H9 (cell line): ENCODE data around the gene ZNF718. TPM values are rescaled to one million over a fixed set of nuclear protein-coding genes. Genes with fewer than 3 reads are reported as not detected.
"Not testable (repeated sequence)": the region's sequence is repeated elsewhere in the genome, so short reads cannot be mapped to it uniquely, and the experiment has no call there.

Source experiments
- DNase-seq: peaks from one replicate; pipeline ENCODE4 v3.0.0-alpha.2; 2017
- H2AFZ ChIP-seq: one replicate; pipeline ENCODE4 v1.6.1; 2013; ENCODE audit warnings: mild to moderate bottlenecking, low read length, control low read depth, moderate library complexity
- H2AK5ac ChIP-seq: 2 replicates; pipeline ENCODE4 v1.6.1; 2013; ENCODE audit warnings: low read length, control low read depth, mixed read lengths; ENCODE audit not compliant: insufficient read length
- H2BK120ac ChIP-seq: one replicate; pipeline ENCODE4 v1.6.1; 2013; ENCODE audit warnings: low read depth, mild to moderate bottlenecking, low read length, control low read depth, inconsistent platforms; ENCODE audit not compliant: poor library complexity, severe bottlenecking
- H2BK12ac ChIP-seq: 2 replicates; pipeline ENCODE4 v1.6.1; 2013; ENCODE audit warnings: low read length, control low read depth, mixed read lengths, low read depth; ENCODE audit not compliant: insufficient read length
- H2BK15ac ChIP-seq: 2 replicates; pipeline ENCODE4 v1.6.1; 2013; ENCODE audit warnings: low read depth, low read length, control low read depth
- H2BK20ac ChIP-seq: one replicate; pipeline ENCODE4 v1.6.1; 2013; ENCODE audit warnings: low read depth, mild to moderate bottlenecking, low read length, control low read depth, inconsistent platforms; ENCODE audit not compliant: poor library complexity, severe bottlenecking
- H2BK5ac ChIP-seq: 2 replicates; pipeline ENCODE4 v1.6.1; 2013; ENCODE audit warnings: low read length, control low read depth, mixed read lengths; ENCODE audit not compliant: insufficient read length
- H3K14ac ChIP-seq: 2 replicates; pipeline ENCODE4 v1.6.1; 2013; ENCODE audit warnings: low read length, control low read depth; ENCODE audit not compliant: insufficient read depth
- H3K18ac ChIP-seq: 2 replicates; pipeline ENCODE4 v1.6.1; 2013; ENCODE audit warnings: low read depth, mild to moderate bottlenecking, mixed read lengths, low read length, control low read depth; ENCODE audit not compliant: insufficient read length
- H3K23ac ChIP-seq: 2 replicates; pipeline ENCODE4 v1.6.1; 2013; ENCODE audit warnings: low read length, control low read depth, mixed read lengths, low read depth; ENCODE audit not compliant: insufficient read length
- H3K23me2 ChIP-seq: 2 replicates; pipeline ENCODE4 v1.6.1; 2013; ENCODE audit warnings: low read depth, mild to moderate bottlenecking, mixed read lengths, low read length, control low read depth; ENCODE audit not compliant: insufficient read length, poor library complexity, severe bottlenecking
- H3K27ac ChIP-seq: 2 replicates; pipeline ENCODE4 v1.5.1; 2013; ENCODE audit warnings: low read length, control low read depth, mixed read lengths, low read depth; ENCODE audit not compliant: insufficient read length
- H3K27me3 ChIP-seq: 2 replicates; pipeline ENCODE4 v1.6.1; 2013; ENCODE audit warnings: low read length, control low read depth, inconsistent platforms; ENCODE audit not compliant: insufficient read depth
- H3K4ac ChIP-seq: 2 replicates; pipeline ENCODE4 v1.6.1; 2013; ENCODE audit warnings: low read depth, mild to moderate bottlenecking, control low read depth, inconsistent platforms, low read length, moderate library complexity
- H3K4me1 ChIP-seq: 2 replicates; pipeline ENCODE4 v1.6.1; 2013; ENCODE audit warnings: low read length, control low read depth, inconsistent platforms; ENCODE audit not compliant: insufficient read depth
- H3K4me2 ChIP-seq: 2 replicates; pipeline ENCODE4 v1.6.1; 2013; ENCODE audit warnings: low read length, control low read depth, mixed read lengths; ENCODE audit not compliant: insufficient read length, insufficient read depth
- H3K56ac ChIP-seq: 2 replicates; pipeline ENCODE4 v1.6.1; 2013; ENCODE audit warnings: low read depth, mild to moderate bottlenecking, mixed read lengths, low read length, control low read depth; ENCODE audit not compliant: insufficient read length
- H3K79me1 ChIP-seq: 2 replicates; pipeline ENCODE4 v1.6.1; 2013; ENCODE audit warnings: low read depth, mild to moderate bottlenecking, moderate library complexity, low read length, control low read depth, inconsistent platforms; ENCODE audit not compliant: insufficient read depth, poor library complexity, severe bottlenecking
- H3K79me2 ChIP-seq: 2 replicates; pipeline ENCODE4 v1.6.1; 2013; ENCODE audit warnings: low read length, control low read depth, inconsistent platforms; ENCODE audit not compliant: insufficient read depth
- H3K9ac ChIP-seq: 2 replicates; pipeline ENCODE4 v1.6.1; 2013; ENCODE audit warnings: low read length, control low read depth, mixed read lengths; ENCODE audit not compliant: insufficient read length; ENCODE audit errors: extremely low read depth
- H3K9me3 ChIP-seq: one replicate; pipeline ENCODE4 v1.6.1; 2013; ENCODE audit warnings: low read depth, low read length, inconsistent platforms; ENCODE audit not compliant: control insufficient read depth
- H3T11ph ChIP-seq: one replicate; pipeline ENCODE4 v1.6.1; 2013; ENCODE audit warnings: mild to moderate bottlenecking, low read length, control low read depth, inconsistent platforms
- H4K20me1 ChIP-seq: one replicate; pipeline ENCODE4 v1.6.1; 2013; ENCODE audit not compliant: control insufficient read depth, insufficient read length, insufficient read depth
- H4K5ac ChIP-seq: 2 replicates; pipeline ENCODE4 v1.6.1; 2013; ENCODE audit warnings: low read depth, mild to moderate bottlenecking, mixed read lengths, low read length, control low read depth; ENCODE audit not compliant: insufficient read length
- H4K8ac ChIP-seq: replicated peaks from 2 replicates; pipeline ENCODE4 v1.6.1; 2013; ENCODE audit warnings: low read length, control low read depth, mixed read lengths, low read depth; ENCODE audit not compliant: insufficient read length
- H4K91ac ChIP-seq: 2 replicates; pipeline ENCODE4 v1.6.1; 2013; ENCODE audit warnings: low read depth, mild to moderate bottlenecking, moderate library complexity, mixed read lengths, low read length, control low read depth; ENCODE audit not compliant: insufficient read length
- H3K27ac Mint-ChIP-seq, 3 experiments: 2 replicates in 2 of 3; 3 replicates in 1 of 3; pipeline ENCODE4 v1.8.0; 2020 to 2021; ENCODE audit warnings: mixed read lengths in 3 of 3, mild to moderate bottlenecking in 1 of 3, moderate library complexity in 1 of 3
- H3K27me3 Mint-ChIP-seq: 2 replicates; pipeline ENCODE4 v1.8.0; 2021; ENCODE audit warnings: low read depth, mild to moderate bottlenecking, moderate library complexity, mixed read lengths
- H3K36me3 Mint-ChIP-seq, 3 experiments: 2 replicates in 2 of 3; 3 replicates in 1 of 3; pipeline ENCODE4 v1.8.0; 2020 to 2021; ENCODE audit warnings: low read depth in 3 of 3, mixed read lengths in 3 of 3; ENCODE audit not compliant: insufficient read depth in 1 of 3
- H3K4me1 Mint-ChIP-seq, 2 experiments: 2 replicates each; pipeline ENCODE4 v1.8.0; 2020; ENCODE audit warnings: mixed read lengths in 2 of 2
- H3K4me3 Mint-ChIP-seq, 2 experiments: 2 replicates in 1 of 2; 3 replicates in 1 of 2; pipeline ENCODE4 v1.8.0; 2020 to 2021; ENCODE audit warnings: mild to moderate bottlenecking in 2 of 2, mixed read lengths in 2 of 2, moderate library complexity in 1 of 2
- H3K9me3 Mint-ChIP-seq, 2 experiments: 2 replicates in 1 of 2; 3 replicates in 1 of 2; pipeline ENCODE4 v1.8.0; 2020; ENCODE audit warnings: mild to moderate bottlenecking in 2 of 2, mixed read lengths in 2 of 2, moderate library complexity in 1 of 2
- WGBS: extraction: QIAGEN DNeasy Blood & Tissue Kit; methylation state at CpG from one replicate; pipeline ENCODE4 v1.1.7; 2013; ENCODE audit warnings: missing lambda C conversion rate, low lambda C conversion rate, mixed read lengths; ENCODE audit not compliant: insufficient read length; ENCODE audit errors: extremely low coverage; 5-methylcytosine and 5-hydroxymethylcytosine counted together
- total RNA-seq: library from RNA; stranded (reverse); gene quantifications from 2 replicates; pipeline ENCODE4 v1.2.1, GENCODE V29; 2021
- TF ChIP-seq, protein P1 (sequence below): fragments of 200-600 bp; sonication (generic); conservative IDR thresholded peaks from 3 replicates; pipeline ENCODE4 v1.8.0; 2021; ENCODE audit warnings: antibody characterized with exemption, mild to moderate bottlenecking

Gene ZNF718
- total RNA-seq, 1 experiment from 2014 or later, result 12.5 TPM

DNA sequence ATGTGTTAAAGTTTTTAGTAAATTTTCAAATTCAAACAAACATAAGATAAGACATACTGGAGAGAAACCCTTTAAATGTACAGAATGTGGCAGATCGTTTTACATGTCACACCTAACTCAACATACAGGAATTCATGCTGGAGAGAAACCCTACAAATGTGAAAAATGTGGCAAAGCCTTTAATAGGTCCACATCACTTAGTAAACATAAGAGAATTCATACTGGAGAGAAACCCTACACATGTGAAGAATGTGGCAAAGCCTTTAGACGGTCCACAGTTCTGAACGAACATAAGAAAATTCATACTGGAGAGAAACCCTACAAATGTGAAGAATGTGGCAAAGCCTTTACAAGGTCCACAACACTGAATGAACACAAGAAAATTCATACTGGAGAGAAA, 38.4 kb upstream of the ZNF718 start:
- H3K9ac ChIP-seq, result no peak overlapping the region
- H3T11ph ChIP-seq, result no peak overlapping the region
- H2BK15ac ChIP-seq, result no peak overlapping the region
- Mint-ChIP-seq H3K27ac (no peak overlapping the region), H3K27me3 (no peaks in the 10 kb centered on the region), H3K4me3 (no peak overlapping the region), H3K36me3 (peaks cover 30 to 74% (median 73%) of the 10 kb centered on the region in 3 experiments), H3K4me1 (no peaks in the 10 kb centered on the region), H3K9me3 (peaks cover 81 to 95% of the 10 kb centered on the region in 2 experiments)
- no peak overlapping the region for H2BK12ac ChIP-seq
- no peak overlapping the region for H3K18ac ChIP-seq
- H4K20me1 ChIP-seq, result no peaks in the 10 kb centered on the region
- no peak for DNase-seq
- no peak overlapping the region for H3K4me2 ChIP-seq
- H2BK20ac ChIP-seq, result no peak overlapping the region
- H3K23me2 ChIP-seq, result no peaks in the 10 kb centered on the region
- no peak overlapping the region for H4K91ac ChIP-seq
- H3K27ac ChIP-seq, result no peak overlapping the region
- peaks cover 60% of the 10 kb centered on the region for H3K9me3 ChIP-seq
- no peaks in the 10 kb centered on the region for H3K4me1 ChIP-seq
- TF ChIP-seq, protein P1, sequence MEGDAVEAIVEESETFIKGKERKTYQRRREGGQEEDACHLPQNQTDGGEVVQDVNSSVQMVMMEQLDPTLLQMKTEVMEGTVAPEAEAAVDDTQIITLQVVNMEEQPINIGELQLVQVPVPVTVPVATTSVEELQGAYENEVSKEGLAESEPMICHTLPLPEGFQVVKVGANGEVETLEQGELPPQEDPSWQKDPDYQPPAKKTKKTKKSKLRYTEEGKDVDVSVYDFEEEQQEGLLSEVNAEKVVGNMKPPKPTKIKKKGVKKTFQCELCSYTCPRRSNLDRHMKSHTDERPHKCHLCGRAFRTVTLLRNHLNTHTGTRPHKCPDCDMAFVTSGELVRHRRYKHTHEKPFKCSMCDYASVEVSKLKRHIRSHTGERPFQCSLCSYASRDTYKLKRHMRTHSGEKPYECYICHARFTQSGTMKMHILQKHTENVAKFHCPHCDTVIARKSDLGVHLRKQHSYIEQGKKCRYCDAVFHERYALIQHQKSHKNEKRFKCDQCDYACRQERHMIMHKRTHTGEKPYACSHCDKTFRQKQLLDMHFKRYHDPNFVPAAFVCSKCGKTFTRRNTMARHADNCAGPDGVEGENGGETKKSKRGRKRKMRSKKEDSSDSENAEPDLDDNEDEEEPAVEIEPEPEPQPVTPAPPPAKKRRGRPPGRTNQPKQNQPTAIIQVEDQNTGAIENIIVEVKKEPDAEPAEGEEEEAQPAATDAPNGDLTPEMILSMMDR, result no peak
- H3K27me3 ChIP-seq, result no peaks in the 10 kb centered on the region
- H4K8ac ChIP-seq, result no peak overlapping the region
- H2AFZ ChIP-seq, result no peak overlapping the region
- H4K5ac ChIP-seq, result no peak overlapping the region
- WGBS, result no CpG with 5 or more reads among the region's 3 CpGs
- H3K4ac ChIP-seq, result no peak overlapping the region
- no peak overlapping the region for H3K14ac ChIP-seq
- no peaks in the 10 kb centered on the region for H3K79me2 ChIP-seq
- no peak overlapping the region for H3K56ac ChIP-seq
- no peak overlapping the region for H2BK5ac ChIP-seq
- no peak overlapping the region for H3K23ac ChIP-seq
- H2BK120ac ChIP-seq, result no peak overlapping the region
- peaks cover 2% of the 10 kb centered on the region for H3K79me1 ChIP-seq
- no peak overlapping the region for H2AK5ac ChIP-seq

DNA sequence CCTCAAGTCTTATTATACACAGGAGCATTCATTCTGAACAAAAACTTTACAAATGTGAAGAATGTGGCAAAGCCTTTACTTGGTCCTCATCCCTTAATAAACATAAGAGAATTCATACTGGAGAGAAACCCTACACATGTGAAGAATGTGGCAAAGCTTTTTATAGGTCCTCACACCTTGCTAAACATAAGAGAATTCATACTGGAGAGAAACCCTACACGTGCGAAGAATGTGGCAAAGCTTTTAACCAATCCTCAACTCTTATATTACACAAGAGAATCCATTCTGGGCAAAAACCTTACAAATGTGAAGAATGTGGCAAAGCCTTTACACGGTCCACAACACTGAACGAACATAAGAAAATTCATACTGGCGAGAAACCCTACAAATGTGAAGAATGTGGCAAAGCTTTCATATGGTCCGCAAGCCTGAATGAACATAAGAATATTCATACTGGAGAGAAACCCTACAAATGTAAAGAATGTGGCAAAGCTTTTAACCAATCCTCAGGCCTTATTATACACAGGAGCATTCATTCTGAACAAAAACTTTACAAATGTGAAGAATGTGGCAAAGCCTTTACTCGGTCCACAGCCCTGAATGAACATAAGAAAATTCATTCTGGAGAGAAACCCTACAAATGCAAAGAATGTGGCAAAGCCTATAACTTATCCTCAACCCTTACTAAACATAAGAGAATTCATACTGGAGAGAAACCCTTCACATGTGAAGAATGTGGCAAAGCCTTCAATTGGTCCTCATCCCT, 37.6 kb upstream of the ZNF718 start:
- H2AFZ ChIP-seq, H3K56ac ChIP-seq, H3K4ac ChIP-seq, H3K79me2 ChIP-seq, H3K79me1 ChIP-seq, H2BK20ac ChIP-seq, H3K23ac ChIP-seq, H3T11ph ChIP-seq, H4K8ac ChIP-seq, H3K27ac Mint-ChIP-seq, H4K91ac ChIP-seq, H3K9ac ChIP-seq, H3K4me1 Mint-ChIP-seq, H4K20me1 ChIP-seq, DNase-seq, H3K23me2 ChIP-seq, H2AK5ac ChIP-seq, H3K14ac ChIP-seq, H3K27me3 Mint-ChIP-seq, H3K18ac ChIP-seq, H3K27me3 ChIP-seq, H3K4me2 ChIP-seq, H3K4me1 ChIP-seq, H3K27ac ChIP-seq, H2BK15ac ChIP-seq, H2BK12ac ChIP-seq, H2BK5ac ChIP-seq, H3K4me3 Mint-ChIP-seq, H4K5ac ChIP-seq, H2BK120ac ChIP-seq: not testable (repeated sequence)
- WGBS, result no CpG with 5 or more reads among the region's 7 CpGs
- peaks cover 64% of the 10 kb centered on the region for H3K9me3 ChIP-seq
- Mint-ChIP-seq H3K9me3 (peaks cover 82 to 95% of the 10 kb centered on the region in 2 experiments), H3K36me3 (peaks cover 29 to 76% (median 72%) of the 10 kb centered on the region in 3 experiments)
